Left renal cortex interstitium (tissue), 4 donors: ENCODE measurements around the gene CORO2B. TPM values are rescaled to one million over a fixed set of nuclear protein-coding genes. Genes with fewer than 3 reads are reported as not detected.

ENCODE experiments used
- DNase-seq, 4 donors: peaks; one replicate each; pipeline ENCODE4 v3.0.0-alpha.2; 2013; ENCODE audit warnings: low read depth in 4 of 4, low spot score in 2 of 4, missing footprints in 1 of 4
- polyA plus RNA-seq, 4 donors: library from polyadenylated mRNA; unstranded; fragments of 120-200 nt; gene quantifications; one replicate each; pipeline ENCODE4 v1.2.1, GENCODE V29; 2013; ENCODE audit not compliant: insufficient read length in 4 of 4

CORO2B gene
- polyA plus RNA-seq, 4 donors, result 20.5 to 24.9 (median 22.8) TPM

DNA sequence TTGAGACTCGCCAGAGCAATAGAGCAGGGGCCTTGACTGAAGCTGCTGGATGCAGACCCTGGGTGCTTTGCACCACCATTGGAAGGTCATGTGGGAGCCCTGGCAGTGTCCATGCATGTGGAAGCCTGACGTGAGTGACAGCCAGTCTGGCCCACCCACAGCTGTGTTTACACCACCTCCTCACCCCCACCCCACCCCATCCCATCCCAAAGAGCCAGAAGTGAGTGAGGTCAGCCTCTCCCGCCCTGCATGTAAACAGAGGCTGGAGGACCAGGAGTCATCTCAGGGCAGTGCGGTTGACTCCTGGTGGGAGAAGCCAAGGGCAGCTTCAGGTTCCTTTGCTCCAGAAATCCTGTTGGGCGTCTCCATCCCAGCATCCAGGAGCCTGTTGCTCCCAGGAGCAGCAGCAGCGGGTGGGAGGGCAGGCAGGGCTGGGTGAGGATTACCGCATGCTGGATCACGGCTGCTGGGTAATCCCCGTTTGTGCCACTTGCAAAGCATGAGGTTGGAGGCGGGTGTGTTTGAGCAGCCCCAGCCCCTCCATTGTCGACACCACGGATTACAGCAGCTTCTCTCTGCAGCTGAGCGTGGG, 44.6 kb downstream of the CORO2B start:
- DNase-seq, result no peak

DNA sequence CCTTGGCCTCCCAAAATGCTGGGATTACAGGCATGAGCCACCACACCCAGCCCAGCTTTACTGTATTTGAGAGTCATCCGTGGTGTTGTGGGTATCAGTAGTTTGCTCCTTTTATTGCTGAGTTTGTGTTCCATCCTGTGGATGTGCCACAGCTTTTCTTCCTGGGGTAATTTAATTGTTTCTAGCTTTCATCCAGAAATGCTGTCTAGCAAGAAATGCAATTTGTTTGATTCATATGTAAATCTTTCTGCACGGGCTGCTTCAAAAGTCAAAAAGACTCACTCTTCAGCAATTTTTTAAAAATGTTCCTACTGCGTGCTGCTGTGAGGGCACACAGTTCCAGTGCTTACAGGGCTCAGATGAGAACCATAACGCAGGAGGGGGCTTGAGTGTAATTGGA, 47.1 kb downstream of the CORO2B start:
- DNase-seq, result no peak

DNA sequence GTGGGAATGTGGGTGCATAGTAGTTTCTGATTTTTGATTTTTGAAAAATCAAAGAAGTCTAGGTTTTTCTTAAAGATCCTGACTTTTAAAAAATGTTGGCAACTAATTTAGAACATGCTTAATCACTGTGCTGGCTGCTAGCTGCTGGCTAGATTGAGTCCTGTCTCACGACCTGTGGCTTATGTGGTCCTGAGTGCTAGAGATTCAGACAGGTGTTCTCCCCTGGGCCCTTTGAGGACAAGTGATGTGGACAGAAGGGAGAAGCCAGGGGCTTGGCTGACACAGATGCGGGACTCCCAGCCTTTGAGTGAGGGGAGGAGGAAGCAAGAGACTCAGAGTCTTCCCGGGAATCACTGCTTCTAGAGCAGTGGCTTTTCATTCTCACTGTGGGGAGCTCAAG, 47.5 kb downstream of the CORO2B start:
- DNase-seq, result no peak

DNA sequence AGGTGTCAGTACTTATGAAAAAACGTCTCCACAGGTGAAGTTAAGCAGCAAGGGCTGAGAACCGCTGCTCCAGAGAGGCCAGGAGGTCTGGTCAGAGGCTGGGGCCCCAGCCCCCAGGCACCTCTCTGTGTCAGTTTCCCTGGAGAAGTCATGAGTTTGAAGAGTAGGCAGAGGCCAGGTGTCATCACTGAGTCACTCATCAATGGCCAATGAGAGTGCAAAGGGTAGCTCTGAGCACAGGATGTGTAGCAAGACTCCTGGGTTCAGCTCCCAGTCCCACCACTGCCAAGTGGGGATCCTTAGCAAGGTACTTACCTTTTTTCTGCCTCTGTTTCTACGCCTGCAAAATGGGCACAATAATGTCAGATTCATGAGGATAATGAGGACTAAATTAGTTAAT, 47.9 kb downstream of the CORO2B start:
- DNase-seq, result no peak

DNA sequence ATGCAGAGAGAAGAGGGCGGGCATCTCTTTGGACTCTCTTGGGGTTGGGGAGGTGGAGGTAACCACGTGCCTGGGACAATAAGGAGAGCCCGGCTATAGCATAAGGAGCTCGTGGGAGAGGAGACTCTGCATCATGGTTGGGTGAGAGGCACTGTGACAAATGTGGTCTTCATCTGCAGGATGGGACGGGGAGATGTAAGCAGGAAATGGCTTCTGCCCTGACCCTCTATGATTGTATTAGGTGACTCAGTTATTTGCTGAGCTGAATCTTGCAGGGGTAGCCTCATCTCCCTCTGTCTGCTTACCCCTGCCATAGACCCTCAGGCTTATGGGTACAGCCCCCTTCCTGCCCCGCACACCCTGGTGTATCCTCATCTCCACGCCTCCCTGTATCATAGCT, 48.7 kb downstream of the CORO2B start:
- no peak for DNase-seq

DNA sequence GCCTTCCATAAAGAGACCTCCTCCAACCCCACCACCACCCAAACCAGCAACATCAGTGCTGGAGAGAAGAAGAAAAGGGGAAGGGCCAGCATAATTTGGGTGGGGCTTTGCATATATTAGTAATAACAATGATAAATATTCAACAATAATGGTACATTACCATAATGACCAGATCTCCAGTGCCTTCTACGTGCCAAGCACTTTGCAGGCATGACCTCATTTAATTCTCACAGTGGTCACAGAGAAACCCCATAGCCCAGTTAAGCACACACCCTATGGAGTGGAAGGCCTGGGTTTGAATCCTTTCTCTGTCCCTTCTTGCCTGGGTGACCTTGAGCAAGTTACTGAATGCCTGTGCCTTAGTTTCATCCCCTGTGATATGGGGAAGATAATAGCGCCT, 49.2 kb downstream of the CORO2B start:
- DNase-seq, result no peak

DNA sequence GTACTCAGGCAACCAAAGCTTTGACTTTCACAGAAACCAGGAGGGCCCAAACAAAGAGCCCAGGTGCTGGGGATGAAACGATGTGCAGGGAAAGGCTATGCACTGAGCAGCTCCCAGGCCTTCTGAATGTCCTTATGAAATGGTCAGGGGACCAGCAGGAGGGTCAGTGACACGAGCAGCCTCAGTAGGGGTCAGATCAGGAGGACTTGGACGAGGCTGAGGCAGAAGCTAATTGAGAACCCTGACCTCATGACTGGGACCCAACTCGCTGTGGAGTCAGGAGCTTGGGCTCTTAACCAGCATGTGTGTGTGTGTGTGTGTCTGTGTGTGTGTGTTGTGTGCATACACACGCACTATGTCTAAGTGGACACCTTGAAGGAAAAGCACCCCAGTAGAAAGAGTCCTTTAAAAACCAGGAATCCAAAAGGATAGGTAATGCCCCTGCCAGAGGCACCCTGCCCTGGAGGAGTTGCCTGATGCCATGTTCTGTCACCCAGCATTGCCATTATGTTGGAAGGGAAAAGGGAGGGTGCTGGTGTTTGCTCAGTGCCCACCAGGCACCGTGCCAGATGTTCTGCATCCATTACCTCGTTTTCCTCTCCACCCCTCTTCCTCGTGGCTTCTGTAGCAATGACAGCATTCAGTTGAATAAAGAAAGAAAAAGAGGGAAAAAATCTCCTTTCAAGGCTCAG, 50.9 kb downstream of the CORO2B start:
- DNase-seq, result no peak

DNA sequence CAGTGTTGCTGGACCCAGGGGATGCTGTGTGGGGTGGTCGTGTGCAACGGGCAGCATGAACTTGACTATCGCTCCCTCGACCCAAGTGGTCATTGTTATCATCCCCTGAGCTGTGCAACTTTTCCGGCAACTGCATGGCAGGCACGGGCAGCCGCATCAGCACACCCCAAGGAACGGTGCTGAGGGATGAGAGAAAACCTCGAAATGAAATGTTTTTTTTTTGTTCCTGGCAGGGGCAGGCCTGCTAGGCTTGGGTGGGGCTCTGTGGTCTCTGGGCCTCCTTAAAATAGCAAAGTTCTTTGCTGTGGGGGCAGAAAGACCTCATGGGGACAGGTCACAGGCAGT, 51.4 kb downstream of the CORO2B start:
- DNase-seq, result no peak

DNA sequence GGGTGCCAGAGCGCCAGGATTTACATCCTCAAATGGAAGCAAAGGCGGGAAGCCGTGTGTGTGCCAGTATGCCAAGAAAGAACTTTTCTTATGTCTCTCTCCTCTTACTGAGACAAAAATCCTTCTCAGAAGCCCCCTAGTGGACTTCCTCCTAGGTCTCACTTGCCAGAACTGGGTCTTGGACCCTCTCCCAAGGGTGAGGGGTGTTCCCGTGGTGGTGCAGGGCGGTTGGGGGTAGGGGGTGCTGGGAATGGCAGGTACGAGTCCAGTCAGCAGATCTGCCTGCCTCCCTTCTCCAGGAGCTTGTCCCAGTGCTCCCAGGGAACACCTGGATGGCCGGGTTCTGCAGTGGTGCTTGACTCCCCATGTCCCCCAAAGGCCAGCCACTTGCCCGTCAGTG, 52.0 kb downstream of the CORO2B start:
- no peak for DNase-seq

DNA sequence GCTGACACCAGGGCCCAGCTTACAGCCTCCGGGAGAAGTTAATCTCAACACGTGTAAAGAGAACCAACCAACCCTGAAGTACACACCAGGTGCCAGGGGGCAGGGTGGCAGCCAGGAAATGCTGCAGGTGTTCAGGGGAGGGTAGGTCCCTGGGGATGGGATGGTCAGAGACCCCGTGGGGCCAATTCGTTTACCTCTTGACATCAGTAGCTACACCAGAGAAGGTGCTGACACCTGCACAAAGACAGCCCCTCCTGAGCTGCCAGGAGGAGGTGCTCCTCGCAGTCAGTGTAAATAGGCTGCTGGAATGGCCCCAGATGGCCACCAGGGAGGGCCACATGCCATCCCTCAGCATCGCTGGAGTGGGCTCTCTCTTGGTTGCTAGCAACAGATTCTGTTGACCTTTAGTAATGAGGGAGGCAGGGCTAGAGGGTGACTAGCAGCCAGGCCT, 52.8 kb downstream of the CORO2B start:
- no peak for DNase-seq

DNA sequence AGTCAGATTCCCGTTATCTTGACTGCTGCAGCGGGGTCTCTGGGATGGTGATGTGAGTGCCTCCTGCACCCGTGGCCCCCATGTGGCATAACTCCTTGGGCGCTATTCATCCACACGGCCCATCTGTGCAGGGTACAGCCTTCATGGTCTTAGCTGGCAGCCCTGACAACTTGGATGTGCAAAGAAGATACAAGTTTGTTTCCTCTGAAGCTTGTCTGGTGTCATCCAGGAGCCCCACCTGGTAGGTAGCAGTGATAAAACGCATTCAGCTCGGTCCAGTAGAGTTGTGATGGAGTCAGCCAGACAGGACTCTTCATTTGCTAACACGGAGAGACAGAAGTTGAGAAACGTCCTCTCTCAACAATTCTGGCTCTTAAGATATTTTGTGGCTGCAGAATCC, 53.3 kb downstream of the CORO2B start:
- no peak for DNase-seq

DNA sequence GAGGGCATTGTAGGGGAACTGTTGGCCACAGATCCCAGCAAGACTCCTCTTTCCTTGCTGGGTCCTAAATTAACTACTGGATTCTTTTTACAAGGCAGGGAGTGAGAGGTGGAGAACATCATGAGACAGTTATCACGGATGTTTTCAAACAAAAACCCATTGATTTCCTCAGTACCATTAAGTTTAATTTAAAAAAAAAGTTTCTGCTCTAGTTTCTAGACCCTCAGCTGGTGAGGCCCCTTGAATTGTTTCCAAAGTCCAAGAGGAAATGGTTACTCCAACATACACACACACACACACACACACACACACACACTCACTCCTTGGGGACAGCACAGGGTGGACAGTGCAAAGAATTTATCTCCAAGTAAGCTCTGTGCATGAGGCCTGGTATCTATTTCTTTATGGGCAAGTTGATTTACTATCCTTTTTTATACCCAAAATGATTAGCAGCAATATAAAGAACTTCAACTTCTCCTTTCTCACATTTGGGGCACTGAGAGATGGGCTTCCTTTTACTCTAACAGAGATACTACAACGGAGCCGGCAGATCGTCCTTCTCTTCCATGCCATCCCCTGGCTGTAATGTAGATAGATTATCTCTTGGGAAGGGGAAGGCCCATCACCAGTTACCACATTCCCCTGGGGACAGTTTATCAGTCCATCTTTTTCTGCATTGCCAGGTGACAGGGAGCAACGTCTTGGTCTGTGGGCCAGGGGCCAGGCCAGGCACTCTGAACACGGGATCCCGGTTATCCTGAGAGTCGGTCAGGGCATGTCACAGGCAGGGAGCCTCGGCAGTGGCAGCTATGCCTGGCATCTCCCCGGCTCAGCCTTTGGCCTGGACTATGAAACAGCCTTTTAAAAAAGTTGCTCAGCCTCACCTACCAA, 54.7 kb downstream of the CORO2B start:
- no peak for DNase-seq

DNA sequence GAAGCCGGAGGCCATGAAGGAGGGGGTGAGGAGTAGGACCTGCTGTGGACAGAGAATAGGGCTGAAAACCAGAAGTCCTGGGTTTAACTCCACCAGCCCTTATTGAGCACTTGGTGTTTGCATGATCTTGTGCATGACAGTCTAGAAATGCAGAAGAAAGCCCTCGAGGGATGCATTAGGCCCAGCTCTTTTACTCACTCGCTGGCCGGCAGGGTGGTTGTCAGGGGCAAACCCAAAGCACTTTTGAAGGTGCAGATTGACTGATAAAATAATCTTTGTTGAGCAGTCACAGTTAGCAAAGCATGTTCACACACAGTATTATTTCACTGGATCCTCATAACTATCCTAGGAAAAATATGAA, 55.3 kb downstream of the CORO2B start:
- no peak for DNase-seq

DNA sequence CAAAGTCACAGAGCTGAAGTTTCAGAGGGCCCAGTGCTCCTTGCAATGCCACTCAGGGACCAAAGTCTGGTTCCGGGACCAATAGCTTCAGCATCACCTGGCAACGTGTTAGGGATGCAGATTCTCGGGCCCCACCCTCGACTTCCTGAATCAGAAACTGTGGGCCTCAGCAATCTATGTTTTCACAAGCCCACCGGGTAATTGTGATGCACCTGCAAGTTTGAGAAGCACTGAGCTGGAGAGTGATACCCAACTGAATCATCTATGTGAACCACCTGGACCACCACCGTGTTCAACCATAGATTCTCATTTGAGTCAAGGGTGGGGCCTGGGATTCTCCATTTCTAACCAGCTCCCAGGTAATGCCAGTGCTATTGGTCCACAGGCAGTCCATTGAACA, 55.7 kb downstream of the CORO2B start:
- DNase-seq, result no peak

DNA sequence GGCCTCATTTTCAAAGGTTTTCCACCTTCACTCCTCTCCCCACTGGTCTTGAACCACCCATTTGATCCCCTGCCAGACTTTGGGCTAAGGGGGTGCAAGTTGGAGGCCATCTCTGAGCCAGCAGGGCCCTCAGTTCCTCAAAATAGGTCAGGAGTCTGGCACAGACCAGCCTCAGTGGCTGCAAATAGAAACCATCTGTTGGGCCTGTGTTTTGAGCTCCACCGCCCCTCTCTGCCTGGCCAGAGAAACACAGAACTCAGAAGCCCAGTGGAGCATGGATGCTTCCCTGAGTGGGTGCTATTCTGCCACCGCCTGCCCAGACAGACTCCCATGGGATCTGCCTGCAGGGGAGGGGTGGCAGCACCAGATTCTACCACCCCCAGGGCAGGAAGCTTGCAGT, 56.3 kb downstream of the CORO2B start:
- DNase-seq, result no peak

DNA sequence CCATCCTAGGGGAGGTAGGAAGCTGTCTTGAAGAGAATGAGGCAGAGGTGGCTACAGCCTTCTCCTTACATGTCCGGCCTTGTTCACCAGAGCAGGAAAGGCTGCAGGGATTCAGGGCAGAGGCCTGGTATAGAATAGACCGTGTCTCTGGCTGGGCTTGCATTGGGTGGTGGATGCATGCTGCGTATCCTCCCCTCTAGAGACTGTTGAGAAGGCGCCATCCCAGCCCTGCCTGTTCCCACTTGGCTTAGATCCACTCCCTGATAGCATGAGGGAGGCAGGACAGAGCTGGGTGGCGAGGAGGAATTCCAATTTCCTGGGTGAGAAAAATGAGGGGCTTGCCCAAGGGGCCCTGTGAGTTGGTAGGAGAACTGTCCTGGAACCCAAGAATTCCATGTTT, 57.5 kb downstream of the CORO2B start:
- no peak for DNase-seq

DNA sequence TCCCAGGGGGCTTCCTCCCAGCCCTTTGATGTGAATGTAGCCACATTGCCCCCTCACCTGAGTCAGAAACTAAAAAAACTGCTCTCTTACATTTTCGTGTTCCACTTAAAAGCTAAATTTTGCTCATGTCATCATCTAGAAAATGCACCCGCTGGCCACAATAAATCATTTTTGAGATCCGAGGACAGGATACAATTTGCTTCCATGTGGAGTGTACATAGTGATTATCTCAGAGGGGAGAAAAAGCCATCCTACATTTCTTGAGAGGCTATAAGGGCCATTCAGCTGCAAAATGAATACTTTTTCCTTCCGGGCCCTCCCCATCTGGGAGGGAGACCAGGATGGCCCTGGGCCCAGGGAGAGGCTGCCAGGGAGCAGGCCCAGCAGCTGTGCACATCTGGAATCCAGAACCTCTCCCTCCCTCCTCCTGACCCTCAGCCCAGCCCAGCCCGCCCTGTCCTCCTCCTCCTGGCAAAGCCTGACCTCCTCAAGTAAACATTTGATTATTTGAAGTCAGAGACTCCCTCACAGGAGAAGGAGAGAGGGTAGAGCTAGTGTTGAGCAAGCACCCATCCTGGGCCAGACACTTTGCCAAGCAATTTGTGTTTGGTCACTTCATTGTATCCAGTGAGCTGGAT, 59.1 kb downstream of the CORO2B start:
- no peak for DNase-seq

DNA sequence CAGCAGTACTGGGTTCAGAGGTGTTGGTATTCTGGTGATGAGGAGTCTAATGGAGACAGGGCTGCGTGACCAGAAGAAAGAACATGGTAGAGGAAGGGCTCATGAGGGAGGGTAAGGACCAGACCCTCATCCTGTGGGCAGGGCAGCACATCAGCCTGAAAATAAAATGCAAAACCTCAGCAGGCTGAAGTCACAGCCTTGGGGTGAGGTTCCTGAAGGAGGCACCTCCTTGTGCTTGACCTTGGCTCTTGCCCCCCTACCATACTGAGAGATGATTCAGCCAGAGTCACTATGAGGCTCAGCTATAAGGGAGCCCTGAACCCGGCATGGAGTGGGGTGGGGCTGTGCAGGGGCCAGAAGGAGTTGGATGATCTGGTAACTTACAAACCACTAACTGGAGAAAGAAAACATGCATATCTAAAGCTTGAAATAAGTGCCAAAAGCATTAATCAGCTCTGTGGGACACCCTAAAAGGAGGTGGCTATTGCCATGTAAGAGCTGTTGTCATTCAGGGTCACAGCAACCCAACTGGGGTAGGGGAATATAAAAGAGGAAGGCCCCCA, 60.2 kb downstream of the CORO2B start:
- DNase-seq, result no peak

DNA sequence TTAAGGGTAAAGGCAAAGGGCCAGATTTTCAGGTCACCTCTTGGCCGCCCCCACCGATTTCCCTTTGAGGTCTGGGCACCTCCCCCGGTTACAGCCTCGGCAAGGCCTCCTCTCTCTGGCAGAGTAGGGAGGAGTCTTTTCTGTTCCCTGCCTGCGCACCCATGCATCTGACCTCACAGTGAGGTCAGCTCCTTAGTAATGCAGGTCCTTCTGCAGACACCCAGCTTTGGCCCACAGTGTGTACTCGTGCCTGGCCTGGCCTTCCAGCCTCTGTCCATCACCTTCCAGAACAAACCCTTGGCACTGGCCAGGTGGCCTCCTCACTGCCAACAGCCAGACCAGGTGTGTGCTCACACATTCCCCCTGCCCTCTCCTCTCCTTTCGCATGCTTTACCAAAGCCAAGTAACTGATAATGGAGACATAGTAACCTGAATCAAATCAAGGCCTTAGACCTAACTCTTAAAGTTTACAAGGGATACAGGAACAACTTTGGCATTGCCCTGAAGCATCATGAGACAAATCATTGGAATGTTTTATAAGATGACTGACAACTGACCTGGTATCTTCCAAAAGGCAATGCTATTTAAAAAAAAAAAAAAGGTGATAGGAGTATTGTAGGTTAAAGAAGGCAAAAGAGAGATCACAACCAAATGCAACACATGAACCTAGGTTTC, 61.3 kb downstream of the CORO2B start:
- DNase-seq, result no peak

DNA sequence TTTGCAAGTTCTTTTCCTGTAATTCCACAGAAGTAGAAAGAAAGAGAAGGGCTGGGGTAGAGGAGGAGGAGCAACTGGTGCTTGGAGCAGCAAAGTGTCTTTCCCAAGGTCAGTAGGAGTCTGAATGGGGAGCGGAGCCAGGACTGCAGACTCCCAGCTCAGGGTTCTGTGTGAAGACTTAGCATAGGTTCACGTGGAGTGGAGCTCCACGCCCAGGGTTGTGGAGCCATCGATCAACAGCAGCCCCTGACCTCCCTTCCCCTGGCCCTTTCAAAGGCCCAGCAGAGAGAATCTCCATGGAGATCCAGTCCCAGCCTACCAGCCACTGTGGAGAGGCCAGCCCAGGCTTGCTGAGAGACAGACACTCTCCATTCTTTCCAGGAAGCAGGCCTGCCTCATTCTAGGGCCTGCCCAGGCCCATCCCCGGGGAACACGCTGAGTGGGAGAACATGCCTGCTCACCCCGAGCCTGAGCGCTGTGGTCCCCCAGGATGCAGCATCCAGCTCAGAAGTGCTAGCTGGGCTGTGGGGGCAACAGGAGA, 62.1 kb downstream of the CORO2B start:
- DNase-seq, result no peak
